ENCODE data around the gene SEZ6.

DNA sequence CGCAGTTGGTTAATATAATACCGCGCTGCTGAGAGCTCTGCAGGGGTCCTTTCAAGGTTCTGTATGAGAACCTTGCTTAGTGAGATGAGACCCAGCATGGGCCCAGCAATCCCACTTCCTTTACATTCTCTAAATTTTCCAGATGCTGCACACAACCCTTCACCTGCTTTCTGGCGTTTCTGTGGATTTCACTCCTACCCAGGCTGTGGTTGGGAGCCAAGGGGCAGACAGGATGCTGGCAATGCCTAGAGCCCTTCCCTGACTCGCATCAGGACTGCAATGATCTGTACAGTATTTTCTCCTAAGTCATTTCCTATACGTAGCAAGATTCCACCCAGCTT is 27.0 kb upstream of the SEZ6 start:
- TF ChIP-seq GATA2 (IDR thresholded peaks at IDR 0.05; ENCODE audit: low read depth, low read length) = no peak
- no peak for TF ChIP-seq GATA3 (IDR thresholded peaks at IDR 0.05; ENCODE audit: low read depth, low read length)

Measured in SH-SY5Y (cell line).